ENCODE results near the gene ZNF236. TPM values are rescaled to one million over a fixed set of nuclear protein-coding genes. Genes with fewer than 3 reads are reported as not detected.
A peak's percentile ranks its signal among the peaks of the same experiment; 100 is the strongest.
"Not testable (repeated sequence)": the region's sequence is repeated elsewhere in the genome, so short reads cannot be mapped to it uniquely, and the experiment has no call there.

The ZNF236 gene
- polyA plus RNA-seq (6.5 and 7.7 TPM in 2 replicates), polyA minus RNA-seq (35.3 and 44.0 TPM in 2 replicates)

DNA sequence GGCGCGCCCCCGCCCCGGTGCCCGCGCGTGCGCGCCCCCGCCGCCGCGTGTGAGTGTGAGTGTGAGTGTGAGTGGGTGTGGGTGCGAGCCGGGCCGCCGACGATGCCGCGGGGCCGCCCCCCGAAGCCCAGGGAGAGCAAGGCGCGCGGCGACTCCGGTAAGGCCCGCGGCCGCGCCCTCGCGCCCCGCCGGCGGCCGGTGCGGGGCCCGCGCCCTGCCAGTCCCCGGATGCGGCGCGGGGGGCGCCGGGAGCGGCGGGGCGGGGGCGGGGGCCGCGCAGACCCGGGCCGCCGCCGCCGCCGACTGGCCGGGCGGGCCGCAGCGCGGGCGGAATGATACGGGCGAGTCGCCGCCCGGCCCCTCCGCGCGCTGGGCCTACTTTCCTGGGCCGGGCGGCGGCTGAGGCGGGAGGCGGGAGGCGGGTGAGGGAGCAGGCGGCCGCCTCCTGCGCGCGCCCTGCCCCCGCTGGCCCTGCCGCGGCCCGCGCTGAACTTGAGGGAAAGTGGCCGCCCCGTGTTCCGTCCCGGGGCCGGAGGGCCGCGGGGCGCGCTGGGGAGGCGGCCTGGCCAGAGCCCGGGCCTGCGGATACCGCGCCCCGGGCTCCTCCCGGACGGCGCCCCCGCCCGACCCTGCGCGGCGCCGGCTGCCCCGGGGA is at the start of gene ZNF236:
ZNF236 (plus strand) TSS at position 52 of the 655 bp plus-strand sequence; CDS start at position 103, 51 bp downstream.
- H3K9ac ChIP-seq (ENCODE audit: low read length), result peak within 1 kb of the TSS; percentile 88
- no peaks in the 10 kb centered on the region for H3K9me2 ChIP-seq (ENCODE audit: insufficient read depth, low read length)
- peak within 1 kb of the TSS; percentile 99 for H3K4me3 ChIP-seq (ENCODE audit: low read length)
- H3K36me3 ChIP-seq (ENCODE audit: insufficient read depth, low read length), result peaks cover 8% of the 10 kb centered on the region
- peak within 1 kb of the TSS; percentile 92 for H3K4me2 ChIP-seq (ENCODE audit: low read length)
- no peaks in the 10 kb centered on the region for H3F3A ChIP-seq (ENCODE audit: insufficient read depth, low read length, poor library complexity, severe bottlenecking)
- no peaks in the 10 kb centered on the region for H4K20me1 ChIP-seq (ENCODE audit: insufficient read depth)
- TF ChIP-seq, protein P1, sequence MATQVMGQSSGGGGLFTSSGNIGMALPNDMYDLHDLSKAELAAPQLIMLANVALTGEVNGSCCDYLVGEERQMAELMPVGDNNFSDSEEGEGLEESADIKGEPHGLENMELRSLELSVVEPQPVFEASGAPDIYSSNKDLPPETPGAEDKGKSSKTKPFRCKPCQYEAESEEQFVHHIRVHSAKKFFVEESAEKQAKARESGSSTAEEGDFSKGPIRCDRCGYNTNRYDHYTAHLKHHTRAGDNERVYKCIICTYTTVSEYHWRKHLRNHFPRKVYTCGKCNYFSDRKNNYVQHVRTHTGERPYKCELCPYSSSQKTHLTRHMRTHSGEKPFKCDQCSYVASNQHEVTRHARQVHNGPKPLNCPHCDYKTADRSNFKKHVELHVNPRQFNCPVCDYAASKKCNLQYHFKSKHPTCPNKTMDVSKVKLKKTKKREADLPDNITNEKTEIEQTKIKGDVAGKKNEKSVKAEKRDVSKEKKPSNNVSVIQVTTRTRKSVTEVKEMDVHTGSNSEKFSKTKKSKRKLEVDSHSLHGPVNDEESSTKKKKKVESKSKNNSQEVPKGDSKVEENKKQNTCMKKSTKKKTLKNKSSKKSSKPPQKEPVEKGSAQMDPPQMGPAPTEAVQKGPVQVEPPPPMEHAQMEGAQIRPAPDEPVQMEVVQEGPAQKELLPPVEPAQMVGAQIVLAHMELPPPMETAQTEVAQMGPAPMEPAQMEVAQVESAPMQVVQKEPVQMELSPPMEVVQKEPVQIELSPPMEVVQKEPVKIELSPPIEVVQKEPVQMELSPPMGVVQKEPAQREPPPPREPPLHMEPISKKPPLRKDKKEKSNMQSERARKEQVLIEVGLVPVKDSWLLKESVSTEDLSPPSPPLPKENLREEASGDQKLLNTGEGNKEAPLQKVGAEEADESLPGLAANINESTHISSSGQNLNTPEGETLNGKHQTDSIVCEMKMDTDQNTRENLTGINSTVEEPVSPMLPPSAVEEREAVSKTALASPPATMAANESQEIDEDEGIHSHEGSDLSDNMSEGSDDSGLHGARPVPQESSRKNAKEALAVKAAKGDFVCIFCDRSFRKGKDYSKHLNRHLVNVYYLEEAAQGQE (IDR thresholded peaks at IDR 0.05; ENCODE audit: borderline replicate concordance), result no peak
- peak; percentile 17 for TF ChIP-seq MXI1 (conservative IDR thresholded peaks at IDR 0.05; ENCODE audit: poor library complexity, severe bottlenecking)
- peak; percentile 83 for TF ChIP-seq TAF1 (IDR thresholded peaks at IDR 0.05; ENCODE audit: low read depth)
- TF ChIP-seq EP300 (conservative IDR thresholded peaks at IDR 0.05; ENCODE audit: poor library complexity, severe bottlenecking), result peak; percentile 21
- TF ChIP-seq POLR2AphosphoS5 (IDR thresholded peaks at IDR 0.05), result peak; percentile 68
- no peak for TF ChIP-seq EZH2 (IDR thresholded peaks at IDR 0.05; ENCODE audit: borderline replicate concordance, insufficient read depth, low read length, poor library complexity, severe bottlenecking)
- peak; percentile 21 for TF ChIP-seq SMC3 (conservative IDR thresholded peaks at IDR 0.05; ENCODE audit: poor library complexity)
- no peaks in the 10 kb centered on the region for H3K9me3 ChIP-seq (ENCODE audit: low read length)
- H2AFZ ChIP-seq (ENCODE audit: low read depth, low read length), result peak within 1 kb of the TSS; percentile 76
- peaks cover 35% of the 10 kb centered on the region for H3K79me2 ChIP-seq (replicated peaks; ENCODE audit: insufficient read depth, low read length)
- peak within 1 kb of the TSS; percentile 82 for H3K27ac ChIP-seq (ENCODE audit: low read length)
- no peaks in the 10 kb centered on the region for H3K27me3 ChIP-seq (ENCODE audit: insufficient read depth, low read depth, low read length)

DNA sequence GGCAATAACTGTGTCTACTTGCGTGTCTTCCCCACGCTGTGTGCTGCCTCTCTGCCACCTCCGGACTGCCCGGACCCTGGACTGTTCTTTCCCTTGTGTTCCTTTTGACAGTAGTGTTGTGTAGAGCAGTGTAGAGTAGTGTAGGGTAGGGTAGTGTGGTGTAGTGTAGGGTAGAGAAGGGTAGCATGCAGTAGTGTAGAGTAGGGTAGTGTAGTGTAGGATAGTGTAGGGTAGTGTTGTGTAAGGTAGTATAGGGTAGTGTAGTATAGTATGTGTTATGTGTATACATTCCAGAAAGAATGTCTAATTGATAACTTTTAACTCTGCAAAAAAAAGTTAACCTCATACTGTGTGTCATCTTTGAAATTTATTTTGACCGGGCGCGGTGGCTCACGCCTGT is 49.7 kb upstream of the ZNF236 start:
- H4K20me1 ChIP-seq (ENCODE audit: insufficient read depth), result no peaks in the 10 kb centered on the region
- H3K4me3 ChIP-seq (ENCODE audit: low read length), result no peak overlapping the region
- H3K27ac ChIP-seq (ENCODE audit: low read length), result no peak overlapping the region
- H3K27me3 ChIP-seq (ENCODE audit: insufficient read depth, low read depth, low read length), result no peaks in the 10 kb centered on the region
- TF ChIP-seq SMC3 (conservative IDR thresholded peaks at IDR 0.05; ENCODE audit: poor library complexity) (no peak), TAF1 (IDR thresholded peaks at IDR 0.05; ENCODE audit: low read depth) (no peak), RAD21 (conservative IDR thresholded peaks at IDR 0.05) (no peak), MXI1 (conservative IDR thresholded peaks at IDR 0.05; ENCODE audit: poor library complexity, severe bottlenecking) (no peak), POLR2AphosphoS5 (IDR thresholded peaks at IDR 0.05) (no peak), EP300 (conservative IDR thresholded peaks at IDR 0.05; ENCODE audit: poor library complexity, severe bottlenecking) (no peak), EZH2 (IDR thresholded peaks at IDR 0.05; ENCODE audit: borderline replicate concordance, insufficient read depth, low read length, poor library complexity, severe bottlenecking) (no peak)
- TF ChIP-seq, protein P1 (IDR thresholded peaks at IDR 0.05; ENCODE audit: borderline replicate concordance), result no peak
- TF ChIP-seq, protein P2, sequence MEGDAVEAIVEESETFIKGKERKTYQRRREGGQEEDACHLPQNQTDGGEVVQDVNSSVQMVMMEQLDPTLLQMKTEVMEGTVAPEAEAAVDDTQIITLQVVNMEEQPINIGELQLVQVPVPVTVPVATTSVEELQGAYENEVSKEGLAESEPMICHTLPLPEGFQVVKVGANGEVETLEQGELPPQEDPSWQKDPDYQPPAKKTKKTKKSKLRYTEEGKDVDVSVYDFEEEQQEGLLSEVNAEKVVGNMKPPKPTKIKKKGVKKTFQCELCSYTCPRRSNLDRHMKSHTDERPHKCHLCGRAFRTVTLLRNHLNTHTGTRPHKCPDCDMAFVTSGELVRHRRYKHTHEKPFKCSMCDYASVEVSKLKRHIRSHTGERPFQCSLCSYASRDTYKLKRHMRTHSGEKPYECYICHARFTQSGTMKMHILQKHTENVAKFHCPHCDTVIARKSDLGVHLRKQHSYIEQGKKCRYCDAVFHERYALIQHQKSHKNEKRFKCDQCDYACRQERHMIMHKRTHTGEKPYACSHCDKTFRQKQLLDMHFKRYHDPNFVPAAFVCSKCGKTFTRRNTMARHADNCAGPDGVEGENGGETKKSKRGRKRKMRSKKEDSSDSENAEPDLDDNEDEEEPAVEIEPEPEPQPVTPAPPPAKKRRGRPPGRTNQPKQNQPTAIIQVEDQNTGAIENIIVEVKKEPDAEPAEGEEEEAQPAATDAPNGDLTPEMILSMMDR (IDR thresholded peaks at IDR 0.05; ENCODE audit: poor library complexity, severe bottlenecking), result no peak
- no peaks in the 10 kb centered on the region for H3K79me2 ChIP-seq (replicated peaks; ENCODE audit: insufficient read depth, low read length)
- no peaks in the 10 kb centered on the region for H3F3A ChIP-seq (ENCODE audit: insufficient read depth, low read length, poor library complexity, severe bottlenecking)
- H3K9me2 ChIP-seq (ENCODE audit: insufficient read depth, low read length), result no peaks in the 10 kb centered on the region
- H2AFZ ChIP-seq (ENCODE audit: low read depth, low read length), result no peak overlapping the region
- H3K9ac ChIP-seq (ENCODE audit: low read length), result no peak overlapping the region
- H3K4me2 ChIP-seq (ENCODE audit: low read length), result no peak overlapping the region
- H3K9me3 ChIP-seq (ENCODE audit: low read length), result no peaks in the 10 kb centered on the region
- H3K36me3 ChIP-seq (ENCODE audit: insufficient read depth, low read length), result no peaks in the 10 kb centered on the region

DNA sequence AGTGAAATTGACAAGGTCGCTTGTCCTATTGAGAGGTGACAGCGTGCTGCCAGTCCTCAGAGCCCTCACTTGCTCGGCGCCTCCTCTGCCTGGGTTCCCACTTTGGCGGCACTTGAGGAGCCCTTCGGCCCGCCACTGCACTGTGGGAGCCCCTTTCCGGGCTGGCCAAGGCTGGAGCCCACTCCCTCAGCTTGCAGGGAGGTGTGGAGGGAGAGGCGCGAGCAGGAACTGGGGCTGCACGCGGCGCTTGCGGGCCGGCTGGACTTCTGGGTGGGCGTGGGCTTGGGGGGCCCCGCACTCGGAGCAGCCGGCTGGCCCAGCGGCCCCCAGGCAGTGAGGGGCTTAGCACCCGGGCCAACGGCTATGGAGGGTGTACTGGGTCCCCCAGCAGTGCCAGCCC is 45.3 kb upstream of the ZNF236 start:
- not testable (repeated sequence) for H4K20me1 ChIP-seq (ENCODE audit: insufficient read depth); H3K9ac ChIP-seq (ENCODE audit: low read length); H3K36me3 ChIP-seq (ENCODE audit: insufficient read depth, low read length); H3K9me2 ChIP-seq (ENCODE audit: insufficient read depth, low read length); H3K27ac ChIP-seq (ENCODE audit: low read length); H3K9me3 ChIP-seq (ENCODE audit: low read length); H2AFZ ChIP-seq (ENCODE audit: low read depth, low read length); H3K4me2 ChIP-seq (ENCODE audit: low read length); H3K27me3 ChIP-seq (ENCODE audit: insufficient read depth, low read depth, low read length); H3K4me3 ChIP-seq (ENCODE audit: low read length); H3F3A ChIP-seq (ENCODE audit: insufficient read depth, low read length, poor library complexity, severe bottlenecking); H3K79me2 ChIP-seq (replicated peaks; ENCODE audit: insufficient read depth, low read length)

Measured in neural cell (in vitro differentiated cells).